NCI-H526 treated with DMSO at 0.1 percent for 48 hours (cell line): Measurements from ENCODE around the gene ADGRB2.
A peak's percentile ranks its signal among the peaks of the same experiment; 100 is the strongest.
"Not testable (repeated sequence)": the region's sequence is repeated elsewhere in the genome, so short reads cannot be mapped to it uniquely, and the experiment has no call there.

Source experiments
- DNase-seq: peaks from one replicate; lab custom pipeline; 2025; lab: John Stamatoyannopoulos, UW

The ADGRB2 gene

GRCh38 chr1:31726715-31727114, 37.4 kb downstream of the ADGRB2 start:
- no peak for DNase-seq

GRCh38 chr1:31725777-31726535, 38.2 kb downstream of the ADGRB2 start:
- peak; percentile 22 for DNase-seq

- DNase-seq: no peak
These were observed 39.0 kb downstream of the ADGRB2 start for GRCh38 chr1:31725134-31725533.

- DNase-seq: no peak
These were observed 40.2 kb downstream of the ADGRB2 start for GRCh38 chr1:31723828-31724359.

- no peak for DNase-seq
These were observed 45.7 kb downstream of the ADGRB2 start for GRCh38 chr1:31718327-31718897.

- DNase-seq: no peak
These were observed 46.8 kb downstream of the ADGRB2 start for GRCh38 chr1:31717341-31717740.

- no peak for DNase-seq
These were observed 48.3 kb downstream of the ADGRB2 start for GRCh38 chr1:31715873-31716220.

GRCh38 chr1:31715087-31715872, 48.9 kb downstream of the ADGRB2 start:
- peak; percentile 46 for DNase-seq

GRCh38 chr1:31714442-31715086, 49.6 kb downstream of the ADGRB2 start:
- peak; percentile 27 for DNase-seq

- peak; percentile 44 for DNase-seq
These were observed 51.5 kb downstream of the ADGRB2 start for GRCh38 chr1:31712630-31713029.

- no peak for DNase-seq
These were observed 52.1 kb downstream of the ADGRB2 start for GRCh38 chr1:31712068-31712467.

- DNase-seq: no peak
These were observed 55.8 kb downstream of the ADGRB2 start for GRCh38 chr1:31708324-31708723.

- no peak for DNase-seq
These were observed 56.4 kb downstream of the ADGRB2 start for GRCh38 chr1:31707711-31708110.

- DNase-seq: not testable (repeated sequence)
These were observed 57.0 kb downstream of the ADGRB2 start for GRCh38 chr1:31707059-31707600.

- DNase-seq: no peak
These were observed 57.6 kb downstream of the ADGRB2 start for GRCh38 chr1:31706384-31707058.

- DNase-seq: no peak
These were observed 58.9 kb downstream of the ADGRB2 start for GRCh38 chr1:31705080-31705866.

- DNase-seq: no peak
These were observed 59.7 kb downstream of the ADGRB2 start for GRCh38 chr1:31704271-31705079.

- DNase-seq: no peak
These were observed 60.5 kb downstream of the ADGRB2 start, which contains the start of gene COL16A1 for GRCh38 chr1:31703431-31704270. Gene COL16A1, minus strand, starts transcription at chr1:31704017. Its CDS starts 1,824 bp downstream, at chr1:31702193.
